Fibroblast of lung (primary cell): ENCODE measurements around the gene ZNF804B. TPM values are rescaled to one million over a fixed set of nuclear protein-coding genes. Genes with fewer than 3 reads are reported as not detected.

Experiments
- DNase-seq, 2 donors: peaks; one replicate each; pipeline versions ENCODE4 v3.0.0 to v3.0.0-alpha.2; 2010; ENCODE audit warnings: low read depth in 2 of 2
- H2AFZ ChIP-seq: 2 replicates; pipeline ENCODE4 v1.5.1; 2012; ENCODE audit warnings: low read length, control low read depth, inconsistent platforms
- H3K27ac ChIP-seq: 2 replicates; pipeline ENCODE4 v1.5.1; 2011; ENCODE audit warnings: low read length, control low read depth; ENCODE audit not compliant: insufficient read depth
- H3K27me3 ChIP-seq: 2 replicates; pipeline ENCODE4 v1.5.1; 2011; ENCODE audit warnings: mild to moderate bottlenecking, low read length; ENCODE audit not compliant: control insufficient read depth, insufficient read depth
- H3K36me3 ChIP-seq: 2 replicates; pipeline ENCODE4 v1.5.1; 2011; ENCODE audit warnings: low read length; ENCODE audit not compliant: control insufficient read depth, insufficient read depth
- H3K4me1 ChIP-seq: 2 replicates; pipeline ENCODE4 v1.5.1; 2011; ENCODE audit warnings: low read length; ENCODE audit not compliant: control insufficient read depth, insufficient read depth; ENCODE audit errors: extremely low read depth
- H3K4me2 ChIP-seq: 2 replicates; pipeline ENCODE4 v1.5.1; 2011; ENCODE audit warnings: low read length, control low read depth; ENCODE audit not compliant: insufficient read depth; ENCODE audit errors: extremely low read depth
- H3K4me3 ChIP-seq, 4 experiments: fragments of 200-600 bp in 1 of 4; sonication (generic) in 1 of 4; replicated peaks in 1 of 4; 2 replicates each; pipeline ENCODE4 v1.5.1; 2011 to 2016; ENCODE audit warnings: low read length in 4 of 4, low read depth in 3 of 4, mild to moderate bottlenecking in 3 of 4, control low read depth in 2 of 4, inconsistent platforms in 1 of 4, mixed read lengths in 1 of 4; ENCODE audit not compliant: insufficient read depth in 1 of 4; ENCODE audit errors: control extremely low read depth in 1 of 4
- H3K79me2 ChIP-seq: 2 replicates; pipeline ENCODE4 v1.5.1; 2012; ENCODE audit warnings: mild to moderate bottlenecking, low read length, inconsistent platforms; ENCODE audit not compliant: control insufficient read depth, insufficient read depth
- H3K9ac ChIP-seq: 2 replicates; pipeline ENCODE4 v1.5.1; 2011; ENCODE audit warnings: mild to moderate bottlenecking, low read length, control low read depth; ENCODE audit not compliant: insufficient read depth
- H3K9me3 ChIP-seq: 2 replicates; pipeline ENCODE4 v1.5.1; 2012; ENCODE audit warnings: low read depth, low read length; ENCODE audit not compliant: control insufficient read depth, insufficient read depth
- H4K20me1 ChIP-seq: 2 replicates; pipeline ENCODE4 v1.5.1; 2011; ENCODE audit warnings: low read length; ENCODE audit not compliant: control insufficient read depth, insufficient read depth; ENCODE audit errors: extremely low read depth
- EZH2 ChIP-seq: IDR thresholded peaks from 2 replicates; pipeline ENCODE4 v1.5.1; 2012; ENCODE audit warnings: low read length, control low read depth, mild to moderate bottlenecking; ENCODE audit errors: missing control alignments
- polyA plus RNA-seq, 2 donors: library from polyadenylated mRNA; depleted of rRNA in 1 of 2; stranded (reverse) in 1 of 2; unstranded in 1 of 2; fragments of >200 nt; gene quantifications; 2 replicates each; pipeline ENCODE4 v1.2.1, GENCODE V29; 2011 to 2012; ENCODE audit warnings: missing spikeins in 1 of 2
- total RNA-seq: library from RNA; depleted of rRNA; stranded (reverse); fragments of >200 nt; gene quantifications from 2 replicates; pipeline ENCODE4 v1.2.1, GENCODE V29; 2014
- TF ChIP-seq, protein P1 (sequence below), 2 donors: IDR thresholded peaks in 1 of 2; conservative IDR thresholded peaks in 1 of 2; 1 replicate in 1 of 2; 2 replicates in 1 of 2; pipeline ENCODE4 v1.5.1; 2011 to 2012; ENCODE audit warnings: low read length in 2 of 2, control low read depth in 1 of 2, inconsistent platforms in 1 of 2, low read depth in 1 of 2, mild to moderate bottlenecking in 1 of 2

ZNF804B gene
- total and polyA plus RNA-seq, 2 donors (not counting 1 experiment from before 2014, with no cell fraction given) = not detected

DNA sequence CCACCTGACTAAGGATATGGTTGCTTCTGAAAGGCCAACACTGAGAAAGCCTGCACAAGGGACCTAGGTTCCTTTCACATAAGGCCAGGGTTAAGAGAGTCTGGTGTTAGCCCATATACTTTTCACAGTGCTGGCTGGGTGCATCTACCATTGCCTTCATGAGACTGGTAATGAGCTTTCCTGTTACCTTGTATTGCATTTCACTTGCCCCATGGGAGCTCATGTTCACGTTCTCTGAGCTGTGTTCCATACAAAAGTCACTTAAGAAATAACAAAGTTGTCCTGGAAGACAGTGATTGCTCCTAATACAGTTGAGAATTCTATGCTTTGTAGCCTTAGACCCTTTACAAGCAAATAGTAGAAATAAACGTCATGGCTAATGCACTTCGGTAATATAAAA lies 373.9 kb downstream of the ZNF804B start:
- H2AFZ ChIP-seq = no peak overlapping the region
- no peak overlapping the region for H3K9ac ChIP-seq
- no peaks in the 10 kb centered on the region for H3K36me3 ChIP-seq
- H3K4me2 ChIP-seq = no peak overlapping the region
- H3K79me2 ChIP-seq = no peaks in the 10 kb centered on the region
- H4K20me1 ChIP-seq = no peaks in the 10 kb centered on the region
- no peaks in the 10 kb centered on the region for H3K4me1 ChIP-seq
- H3K4me3 ChIP-seq = no peak overlapping the region
- no peak overlapping the region for H3K27ac ChIP-seq
- H3K27me3 ChIP-seq = no peaks in the 10 kb centered on the region
- no peak for DNase-seq
- H3K9me3 ChIP-seq = no peaks in the 10 kb centered on the region
- TF ChIP-seq EZH2 = no peak
- TF ChIP-seq, protein P1, sequence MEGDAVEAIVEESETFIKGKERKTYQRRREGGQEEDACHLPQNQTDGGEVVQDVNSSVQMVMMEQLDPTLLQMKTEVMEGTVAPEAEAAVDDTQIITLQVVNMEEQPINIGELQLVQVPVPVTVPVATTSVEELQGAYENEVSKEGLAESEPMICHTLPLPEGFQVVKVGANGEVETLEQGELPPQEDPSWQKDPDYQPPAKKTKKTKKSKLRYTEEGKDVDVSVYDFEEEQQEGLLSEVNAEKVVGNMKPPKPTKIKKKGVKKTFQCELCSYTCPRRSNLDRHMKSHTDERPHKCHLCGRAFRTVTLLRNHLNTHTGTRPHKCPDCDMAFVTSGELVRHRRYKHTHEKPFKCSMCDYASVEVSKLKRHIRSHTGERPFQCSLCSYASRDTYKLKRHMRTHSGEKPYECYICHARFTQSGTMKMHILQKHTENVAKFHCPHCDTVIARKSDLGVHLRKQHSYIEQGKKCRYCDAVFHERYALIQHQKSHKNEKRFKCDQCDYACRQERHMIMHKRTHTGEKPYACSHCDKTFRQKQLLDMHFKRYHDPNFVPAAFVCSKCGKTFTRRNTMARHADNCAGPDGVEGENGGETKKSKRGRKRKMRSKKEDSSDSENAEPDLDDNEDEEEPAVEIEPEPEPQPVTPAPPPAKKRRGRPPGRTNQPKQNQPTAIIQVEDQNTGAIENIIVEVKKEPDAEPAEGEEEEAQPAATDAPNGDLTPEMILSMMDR (conservative IDR thresholded peaks at IDR 0.05 in 1 of 2, IDR thresholded peaks at IDR 0.05 in 1 of 2; ENCODE audit: low read depth in 1 of 2, low read length in 2 of 2) = no peak

DNA sequence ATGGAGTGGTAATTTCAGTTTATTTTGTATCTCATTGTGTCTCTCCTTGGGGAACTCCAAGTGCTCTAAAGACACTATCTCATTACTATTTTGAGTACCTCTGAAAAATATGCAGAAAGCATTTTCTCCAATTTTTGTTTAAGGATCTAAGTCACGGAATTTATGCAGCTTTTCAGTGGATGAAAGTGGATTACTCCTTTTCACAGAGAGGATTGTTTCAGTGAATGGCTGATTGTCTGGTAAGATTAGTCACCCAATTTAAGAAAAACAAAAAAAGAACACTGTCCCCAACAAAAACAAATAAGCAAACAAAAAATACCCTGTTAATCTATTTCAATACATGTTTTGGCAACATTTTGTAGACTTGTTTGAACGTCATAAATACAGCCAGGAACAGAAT lies 374.3 kb downstream of the ZNF804B start:
- H3K4me2 ChIP-seq = no peak overlapping the region
- no peak overlapping the region for H3K27ac ChIP-seq
- H3K4me1 ChIP-seq = no peaks in the 10 kb centered on the region
- H3K4me3 ChIP-seq = no peak overlapping the region
- TF ChIP-seq, protein P1 (conservative IDR thresholded peaks at IDR 0.05 in 1 of 2, IDR thresholded peaks at IDR 0.05 in 1 of 2; ENCODE audit: low read depth in 1 of 2, low read length in 2 of 2) = no peak
- TF ChIP-seq EZH2 = no peak
- no peaks in the 10 kb centered on the region for H3K36me3 ChIP-seq
- H3K27me3 ChIP-seq = no peaks in the 10 kb centered on the region
- H2AFZ ChIP-seq = no peak overlapping the region
- no peaks in the 10 kb centered on the region for H4K20me1 ChIP-seq
- H3K9ac ChIP-seq = no peak overlapping the region
- H3K79me2 ChIP-seq = no peaks in the 10 kb centered on the region
- DNase-seq = no peak
- no peaks in the 10 kb centered on the region for H3K9me3 ChIP-seq

DNA sequence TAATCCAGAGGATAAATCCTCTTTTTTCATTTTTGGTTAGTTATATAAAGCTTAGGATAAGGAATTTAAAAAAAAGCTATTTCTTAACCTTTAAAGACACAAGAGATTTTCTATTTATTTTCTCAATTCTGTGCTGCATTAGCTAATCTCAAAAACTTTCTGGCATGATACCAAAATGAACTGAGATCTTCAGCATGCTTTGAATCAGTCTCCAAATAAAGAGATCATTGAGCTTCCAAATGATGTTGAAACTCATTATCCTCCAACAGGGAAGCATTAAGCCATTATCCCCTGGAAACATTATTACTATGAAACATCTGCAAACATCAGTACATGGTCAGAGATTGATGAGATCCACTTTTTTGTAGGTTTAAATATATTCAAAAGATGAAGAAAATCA lies 386.3 kb downstream of the ZNF804B start:
- Histone ChIP-seq H3K27ac (no peak overlapping the region), H3K79me2 (no peaks in the 10 kb centered on the region), H3K4me1 (no peaks in the 10 kb centered on the region), H3K27me3 (no peaks in the 10 kb centered on the region), H3K9ac (no peak overlapping the region), H4K20me1 (no peaks in the 10 kb centered on the region), H2AFZ (no peak overlapping the region), H3K36me3 (no peaks in the 10 kb centered on the region), H3K4me3 (no peak overlapping the region), H3K9me3 (no peaks in the 10 kb centered on the region), H3K4me2 (no peak overlapping the region)
- TF ChIP-seq EZH2 = no peak
- TF ChIP-seq, protein P1 (conservative IDR thresholded peaks at IDR 0.05 in 1 of 2, IDR thresholded peaks at IDR 0.05 in 1 of 2; ENCODE audit: low read depth in 1 of 2, low read length in 2 of 2) = no peak
- no peak for DNase-seq
